Astrocyte of the cerebellum (primary cell): ENCODE measurements around the gene TRIM45.
"Not testable (repeated sequence)": the region's sequence is repeated elsewhere in the genome, so short reads cannot be mapped to it uniquely, and the experiment has no call there.

Experiments
- DNase-seq: peaks from one replicate; pipeline ENCODE4 v3.0.0-alpha.2; 2011; ENCODE audit warnings: low read depth
- H3K4me3 ChIP-seq: 2 replicates; pipeline ENCODE4 v1.5.1; 2011; ENCODE audit warnings: mild to moderate bottlenecking, low read depth, low read length, moderate library complexity
- CTCF ChIP-seq: IDR thresholded peaks from 2 replicates; pipeline ENCODE4 v1.5.1; 2012; ENCODE audit warnings: low read length, low read depth, moderate library complexity, mild to moderate bottlenecking; ENCODE audit errors: missing control alignments
- in situ Hi-C: cut with HindIII; loops from 2 replicates; pipeline ENCODE4 v1.10.0; 2017; ENCODE audit warnings: low sequenced_read_pairs

TRIM45 gene

GRCh38 chr1:117105722-117106121, 15.8 kb downstream of the TRIM45 start:
- DNase-seq = no peak
- TF ChIP-seq CTCF = no peak
- no peak overlapping the region for H3K4me3 ChIP-seq
- in situ Hi-C loops = no loop called here

- no peak for DNase-seq
- no peak for TF ChIP-seq CTCF
- in situ Hi-C loops = no loop called here
- no peak overlapping the region for H3K4me3 ChIP-seq
These were observed 16.6 kb downstream of the TRIM45 start for GRCh38 chr1:117104986-117105385.

DNA sequence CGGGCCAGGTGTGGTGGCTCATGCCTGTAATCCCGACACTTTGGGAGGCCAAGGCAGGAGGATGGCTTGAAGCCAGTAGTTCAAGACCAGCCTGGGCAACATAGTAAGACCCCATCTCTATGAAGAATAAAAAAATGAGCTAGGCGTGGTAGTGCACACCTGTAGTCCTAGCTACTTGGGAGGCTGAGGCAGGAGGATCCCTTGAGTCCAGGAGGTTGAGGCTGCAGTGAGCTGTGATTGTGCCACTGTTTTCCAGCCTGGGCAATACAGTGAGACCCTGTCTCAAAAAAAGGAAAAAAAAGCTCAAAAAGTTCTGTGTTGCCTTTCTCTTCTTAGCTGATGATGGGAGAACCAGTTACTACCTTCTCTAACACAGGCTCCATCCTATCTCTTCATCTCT, 19.7 kb downstream of the TRIM45 start:
- DNase-seq, in situ Hi-C loops, H3K4me3 ChIP-seq: not testable (repeated sequence)

DNA sequence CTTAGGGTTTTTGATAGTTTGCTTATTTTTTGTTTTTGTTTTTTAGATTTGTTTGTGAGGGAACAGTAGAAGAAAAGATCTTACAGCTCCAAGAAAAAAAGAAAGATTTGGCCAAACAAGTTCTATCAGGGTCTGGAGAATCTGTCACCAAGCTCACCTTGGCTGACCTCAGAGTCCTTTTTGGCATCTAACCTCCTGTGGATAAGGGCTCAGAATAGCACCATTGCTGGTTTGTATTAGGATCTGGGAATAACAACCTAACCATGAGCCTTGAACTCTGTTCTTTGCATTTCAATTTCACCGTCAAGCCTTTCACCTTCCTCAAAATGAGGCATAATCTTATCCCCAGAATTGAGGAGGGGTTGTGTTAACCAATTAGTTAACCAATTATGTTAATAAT, 20.2 kb downstream of the TRIM45 start:
- no peak for DNase-seq
- H3K4me3 ChIP-seq = no peak overlapping the region
- in situ Hi-C loops = no loop called here
- TF ChIP-seq CTCF = no peak

GRCh38 chr1:117098287-117098890, 23.2 kb downstream of the TRIM45 start:
- no peak overlapping the region for H3K4me3 ChIP-seq
- in situ Hi-C loops = no loop called here
- no peak for TF ChIP-seq CTCF
- DNase-seq = no peak

GRCh38 chr1:117097443-117097842, 24.1 kb downstream of the TRIM45 start:
- no peak for TF ChIP-seq CTCF
- in situ Hi-C loops = no loop called here
- DNase-seq = no peak
- no peak overlapping the region for H3K4me3 ChIP-seq

GRCh38 chr1:117096951-117097408, 24.6 kb downstream of the TRIM45 start:
- no peak for TF ChIP-seq CTCF
- no peak for DNase-seq
- no peak overlapping the region for H3K4me3 ChIP-seq
- in situ Hi-C loops = no loop called here
